ENCODE measurements around the gene TMEM248. TPM values are rescaled to one million over a fixed set of nuclear protein-coding genes. Genes with fewer than 3 reads are reported as not detected.
A peak's percentile ranks its signal among the peaks of the same experiment; 100 is the strongest.
"Not testable (repeated sequence)": the region's sequence is repeated elsewhere in the genome, so short reads cannot be mapped to it uniquely, and the experiment has no call there.

Gene TMEM248
- total RNA-seq, 1 donor from 2014 or later: 88.4 TPM

DNA sequence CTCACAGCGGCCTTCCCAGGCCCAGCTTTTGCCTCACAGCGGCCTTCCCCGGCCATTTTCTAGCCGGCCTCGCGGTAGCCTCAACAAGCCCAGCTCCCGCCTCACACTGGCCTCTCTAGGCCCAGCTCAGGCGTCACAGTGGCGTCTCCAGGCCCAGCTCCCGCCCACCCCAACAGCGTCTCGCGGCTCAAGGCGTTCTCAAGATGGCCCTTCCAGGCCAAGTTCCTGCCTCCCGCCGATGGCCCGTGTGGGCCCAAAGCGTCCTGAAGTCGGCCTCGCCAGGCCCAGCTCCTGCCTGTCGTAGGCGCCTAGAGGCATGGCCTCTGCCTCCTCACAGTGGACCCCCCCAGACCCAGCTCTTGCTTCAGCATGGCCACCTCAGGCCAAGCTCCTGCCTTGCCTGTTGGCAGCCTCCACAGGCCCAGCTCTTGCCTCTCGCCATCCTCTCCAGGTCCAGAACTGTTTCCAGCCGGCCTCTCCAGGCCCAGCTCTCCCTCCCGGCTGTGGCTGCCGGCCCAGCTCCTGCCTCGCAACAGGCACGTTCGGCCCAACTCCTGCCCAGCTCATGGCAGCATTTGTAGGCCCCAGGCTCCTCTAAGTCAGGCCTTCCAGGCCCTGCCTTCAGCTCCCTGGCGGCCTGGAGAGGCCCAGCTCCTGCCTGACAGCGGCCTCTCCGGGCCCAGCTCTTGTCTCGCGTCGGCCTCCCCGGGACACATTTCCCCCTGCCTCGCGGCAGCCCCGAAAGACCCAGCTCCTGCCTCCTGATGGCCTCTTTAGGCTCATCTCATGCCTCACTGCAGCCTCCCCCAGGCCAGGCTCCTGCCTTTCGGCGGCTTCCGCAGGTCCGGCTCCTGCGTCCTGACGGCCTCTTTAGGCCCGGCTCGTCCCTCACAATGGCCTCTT, 18.8 kb upstream of the TMEM248 start:
- Mint-ChIP-seq H3K36me3 (ENCODE audit: low read depth) (no peaks in the 10 kb centered on the region), H3K4me3 (no peak overlapping the region), H3K4me1 (no peaks in the 10 kb centered on the region), H3K27me3 (no peaks in the 10 kb centered on the region), H3K27ac (no peak overlapping the region), H3K9me3 (no peaks in the 10 kb centered on the region)
- no peak for DNase-seq
- intact Hi-C loops (cut with micrococcal nuclease): no loop called here

GRCh38 chr7:66902844-66903180, 18.2 kb upstream of the TMEM248 start:
- intact Hi-C loops (cut with micrococcal nuclease): no loop called here
- DNase-seq: no peak
- Mint-ChIP-seq H3K9me3 (no peaks in the 10 kb centered on the region), H3K27ac (no peak overlapping the region), H3K4me3 (no peak overlapping the region), H3K27me3 (no peaks in the 10 kb centered on the region), H3K4me1 (no peaks in the 10 kb centered on the region), H3K36me3 (ENCODE audit: low read depth) (no peaks in the 10 kb centered on the region)

DNA sequence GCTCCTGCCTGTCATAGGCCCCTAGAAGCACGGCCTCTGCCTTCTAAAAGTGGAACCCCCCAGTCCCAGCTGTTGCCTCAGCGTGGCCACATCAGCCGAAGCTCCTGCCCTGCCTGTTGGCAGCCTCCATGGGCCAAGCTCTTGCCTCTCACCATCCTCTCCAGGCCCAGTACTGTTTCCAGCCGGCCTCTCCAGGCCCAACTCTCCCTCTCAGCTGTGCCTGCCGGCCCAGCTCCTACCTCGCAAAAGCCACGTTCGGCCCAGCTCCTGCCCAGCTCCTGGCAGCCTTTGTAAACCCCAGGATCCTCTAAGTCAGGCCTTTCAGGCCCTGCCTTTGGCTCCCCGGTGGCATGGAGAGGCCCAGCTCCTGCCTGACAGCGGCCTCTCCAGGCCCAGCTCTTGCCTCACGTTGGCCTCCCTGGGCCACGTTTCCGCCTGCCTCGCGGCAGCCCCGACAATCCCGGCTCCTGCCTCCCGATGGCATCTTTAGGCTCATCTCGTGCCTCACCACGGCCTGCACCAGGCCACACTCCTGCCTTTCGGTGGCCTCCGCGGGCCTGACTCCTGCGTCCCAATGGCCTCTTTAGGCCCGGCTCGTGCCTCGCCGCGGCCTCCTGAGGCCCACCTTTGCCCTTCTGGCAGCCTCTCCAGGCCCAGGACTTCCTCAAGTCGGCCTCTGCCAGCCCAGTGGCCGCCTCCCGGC, 17.5 kb upstream of the TMEM248 start:
- H3K36me3 Mint-ChIP-seq (ENCODE audit: low read depth): no peaks in the 10 kb centered on the region
- no peaks in the 10 kb centered on the region for H3K27me3 Mint-ChIP-seq
- H3K9me3 Mint-ChIP-seq: no peaks in the 10 kb centered on the region
- DNase-seq: no peak
- intact Hi-C loops (cut with micrococcal nuclease): no loop called here
- no peak overlapping the region for H3K27ac Mint-ChIP-seq
- H3K4me1 Mint-ChIP-seq: no peaks in the 10 kb centered on the region
- no peak overlapping the region for H3K4me3 Mint-ChIP-seq

DNA sequence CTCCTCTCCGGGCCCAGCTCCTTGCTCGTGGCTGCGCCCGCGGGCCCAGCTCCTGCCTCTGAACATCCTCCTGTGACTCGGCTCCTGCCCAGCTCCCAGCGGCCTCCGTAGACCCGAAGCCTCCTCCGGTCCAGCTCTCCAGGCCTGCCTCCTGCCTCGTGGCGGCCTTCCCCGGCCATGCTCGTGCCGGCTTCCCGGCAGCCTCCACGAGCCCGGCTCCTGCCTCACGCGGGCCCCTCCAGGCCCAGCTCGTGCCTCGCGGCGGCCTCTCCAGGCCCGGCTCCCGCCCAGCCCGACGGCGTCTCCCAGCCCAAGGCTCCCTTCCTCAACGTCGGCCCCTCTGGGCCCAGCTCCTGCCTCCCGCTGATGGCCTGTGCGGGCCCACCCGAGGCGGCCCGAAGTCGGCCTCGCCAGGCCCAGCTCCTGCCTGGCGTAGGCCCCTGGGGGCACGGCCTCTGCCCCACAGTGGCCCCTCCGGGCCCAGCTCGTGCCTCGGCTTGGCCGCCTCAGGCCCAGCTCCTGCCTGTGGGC, 16.9 kb upstream of the TMEM248 start:
- Mint-ChIP-seq H3K9me3 (no peaks in the 10 kb centered on the region), H3K36me3 (ENCODE audit: low read depth) (no peaks in the 10 kb centered on the region), H3K4me3 (no peak overlapping the region), H3K27ac (no peak overlapping the region), H3K4me1 (no peaks in the 10 kb centered on the region), H3K27me3 (no peaks in the 10 kb centered on the region)
- no peak for DNase-seq
- intact Hi-C loops (cut with micrococcal nuclease): no loop called here

DNA sequence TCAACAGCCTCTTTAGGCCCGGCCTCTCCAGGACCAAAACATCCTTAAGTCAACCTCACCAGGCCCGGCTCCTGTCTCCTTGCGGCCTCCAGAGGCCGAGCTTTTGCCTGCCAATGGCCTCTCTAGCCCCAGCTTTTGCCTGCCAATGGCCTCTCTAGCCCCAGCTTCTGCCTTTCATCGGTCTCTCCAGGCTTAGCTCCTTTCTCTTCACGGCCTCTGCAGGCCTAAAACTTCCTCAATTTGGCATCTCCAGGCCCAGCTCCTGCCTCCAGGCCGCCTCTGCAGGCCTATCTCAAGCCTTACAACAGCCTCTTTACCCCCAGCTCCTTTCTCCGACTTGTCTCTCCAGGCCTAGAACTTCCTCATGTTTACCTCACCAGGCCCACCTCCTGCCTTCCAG, 15.7 kb upstream of the TMEM248 start:
- Mint-ChIP-seq H3K27ac (peak overlapping the region; percentile 64), H3K27me3 (no peaks in the 10 kb centered on the region), H3K9me3 (no peaks in the 10 kb centered on the region), H3K36me3 (ENCODE audit: low read depth) (no peaks in the 10 kb centered on the region), H3K4me3 (no peak overlapping the region), H3K4me1 (no peaks in the 10 kb centered on the region)
- DNase-seq: no peak
- intact Hi-C loops (cut with micrococcal nuclease): no loop called here

DNA sequence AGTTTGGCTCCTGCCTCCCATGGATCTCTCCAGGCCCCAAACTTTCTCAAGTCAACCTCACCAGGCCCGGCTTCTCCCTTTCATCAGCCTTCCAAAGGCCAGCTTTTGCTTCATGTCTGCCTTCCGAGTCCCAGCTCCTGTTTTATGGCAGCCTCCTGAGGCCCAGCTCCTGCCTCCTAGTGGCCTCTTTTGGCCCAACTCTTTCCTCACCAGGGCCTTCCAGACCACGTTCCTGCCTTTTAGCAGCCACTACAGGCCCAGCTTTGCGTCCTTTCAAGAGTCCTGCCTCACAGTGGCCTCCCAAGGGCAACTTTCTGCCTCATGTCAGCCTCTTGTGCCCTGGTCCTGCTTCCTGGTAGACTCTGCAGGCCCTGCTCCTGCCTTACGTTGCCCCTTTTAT, 15.3 kb upstream of the TMEM248 start:
- H3K4me3 Mint-ChIP-seq: no peak overlapping the region
- H3K9me3 Mint-ChIP-seq: no peaks in the 10 kb centered on the region
- peak overlapping the region; percentile 64 for H3K27ac Mint-ChIP-seq
- no peaks in the 10 kb centered on the region for H3K36me3 Mint-ChIP-seq (ENCODE audit: low read depth)
- H3K4me1 Mint-ChIP-seq: no peaks in the 10 kb centered on the region
- intact Hi-C loops (cut with micrococcal nuclease): no loop called here
- no peaks in the 10 kb centered on the region for H3K27me3 Mint-ChIP-seq
- no peak for DNase-seq

DNA sequence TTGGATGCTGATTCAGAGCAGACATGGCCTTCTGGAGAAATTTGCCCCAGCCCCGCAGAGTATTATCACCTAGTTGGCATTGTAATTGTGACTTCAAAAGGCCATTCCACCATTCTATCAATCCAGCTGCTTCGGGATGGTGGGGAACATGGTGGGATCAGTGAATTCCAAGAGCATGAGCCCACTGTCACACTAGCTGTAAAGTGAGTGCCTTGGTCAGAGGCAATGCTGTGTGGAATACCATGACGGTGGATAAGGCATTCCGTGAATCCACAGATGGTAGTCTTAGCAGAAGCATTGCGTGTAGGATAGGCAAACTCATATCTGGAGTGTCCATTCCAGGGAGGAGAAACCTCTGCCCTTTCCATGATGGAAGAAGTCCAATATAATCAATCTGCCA, 13.3 kb upstream of the TMEM248 start:
- Mint-ChIP-seq H3K4me1 (no peaks in the 10 kb centered on the region), H3K4me3 (no peak overlapping the region), H3K27ac (no peak overlapping the region), H3K9me3 (no peaks in the 10 kb centered on the region), H3K27me3 (no peaks in the 10 kb centered on the region), H3K36me3 (ENCODE audit: low read depth) (no peaks in the 10 kb centered on the region)
- DNase-seq: no peak
- intact Hi-C loops (cut with micrococcal nuclease): no loop called here

GRCh38 chr7:66908598-66908997, 12.4 kb upstream of the TMEM248 start:
- H3K9me3 Mint-ChIP-seq; H3K4me3 Mint-ChIP-seq; H3K27me3 Mint-ChIP-seq; H3K4me1 Mint-ChIP-seq; H3K36me3 Mint-ChIP-seq (ENCODE audit: low read depth); intact Hi-C loops (cut with micrococcal nuclease); H3K27ac Mint-ChIP-seq; DNase-seq: not testable (repeated sequence)

- intact Hi-C loops (cut with micrococcal nuclease): no loop called here
- DNase-seq: no peak
- Mint-ChIP-seq H3K27ac (no peak overlapping the region), H3K4me1 (no peaks in the 10 kb centered on the region), H3K9me3 (no peaks in the 10 kb centered on the region), H3K27me3 (no peaks in the 10 kb centered on the region), H3K36me3 (ENCODE audit: low read depth) (no peaks in the 10 kb centered on the region), H3K4me3 (no peak overlapping the region)
These were observed 10.2 kb upstream of the TMEM248 start for GRCh38 chr7:66910789-66911188.

DNA sequence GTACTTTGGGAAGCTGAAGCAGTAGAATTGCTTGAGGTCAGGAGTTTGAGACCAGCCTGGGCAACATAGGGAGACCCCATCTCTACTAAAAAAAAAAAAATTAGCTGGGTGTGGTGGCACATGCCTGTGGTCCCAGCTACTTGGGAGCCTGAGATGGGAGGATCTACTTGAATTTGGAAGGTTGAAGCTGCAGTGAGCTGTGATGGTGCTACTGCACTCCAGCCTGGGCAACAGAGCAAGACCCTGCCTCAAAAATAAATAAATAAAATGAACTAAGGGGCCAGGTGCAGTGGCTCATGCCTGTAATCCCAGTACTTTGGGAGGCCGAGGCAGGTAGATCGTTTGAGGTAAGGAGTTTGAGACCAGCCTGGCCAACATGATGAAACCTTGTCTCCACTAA, 9.8 kb upstream of the TMEM248 start:
- H3K9me3 Mint-ChIP-seq; H3K27ac Mint-ChIP-seq; H3K4me1 Mint-ChIP-seq; H3K36me3 Mint-ChIP-seq (ENCODE audit: low read depth); intact Hi-C loops (cut with micrococcal nuclease); H3K27me3 Mint-ChIP-seq; H3K4me3 Mint-ChIP-seq; DNase-seq: not testable (repeated sequence)

DNA sequence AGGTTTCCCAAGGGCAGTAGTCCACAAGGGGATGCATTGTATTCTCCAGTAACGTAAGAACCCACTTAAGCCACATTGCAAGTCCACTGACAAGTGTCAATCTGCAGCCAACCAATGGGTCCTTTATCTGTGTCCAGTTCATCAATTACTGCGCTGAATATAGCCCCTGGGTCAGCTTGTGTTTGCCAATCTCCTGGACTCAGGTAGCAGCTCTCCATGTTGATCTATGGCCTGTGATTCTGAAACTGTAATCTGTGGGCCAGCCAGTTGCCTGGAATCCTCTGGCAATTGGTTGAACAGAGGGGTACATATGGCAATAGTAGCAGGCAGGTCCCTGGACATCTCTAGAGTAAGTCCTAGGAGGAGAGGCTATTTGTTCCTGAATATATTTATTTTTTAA, 8.8 kb upstream of the TMEM248 start:
- Mint-ChIP-seq H3K36me3 (ENCODE audit: low read depth) (no peaks in the 10 kb centered on the region), H3K4me3 (no peak overlapping the region), H3K27me3 (no peaks in the 10 kb centered on the region), H3K4me1 (no peaks in the 10 kb centered on the region), H3K9me3 (no peaks in the 10 kb centered on the region), H3K27ac (no peak overlapping the region)
- intact Hi-C loops (cut with micrococcal nuclease): no loop called here
- DNase-seq: no peak

- H3K27ac Mint-ChIP-seq: no peak overlapping the region
- no peaks in the 10 kb centered on the region for H3K36me3 Mint-ChIP-seq (ENCODE audit: low read depth)
- H3K4me3 Mint-ChIP-seq: no peak overlapping the region
- H3K4me1 Mint-ChIP-seq: no peaks in the 10 kb centered on the region
- DNase-seq: no peak
- intact Hi-C loops (cut with micrococcal nuclease): no loop called here
- no peaks in the 10 kb centered on the region for H3K27me3 Mint-ChIP-seq
- no peaks in the 10 kb centered on the region for H3K9me3 Mint-ChIP-seq
These were observed 7.6 kb upstream of the TMEM248 start for GRCh38 chr7:66913118-66914037.

- DNase-seq; intact Hi-C loops (cut with micrococcal nuclease): not testable (repeated sequence)
These were observed 3.1 kb upstream of the TMEM248 start for GRCh38 chr7:66917904-66918303.

DNA sequence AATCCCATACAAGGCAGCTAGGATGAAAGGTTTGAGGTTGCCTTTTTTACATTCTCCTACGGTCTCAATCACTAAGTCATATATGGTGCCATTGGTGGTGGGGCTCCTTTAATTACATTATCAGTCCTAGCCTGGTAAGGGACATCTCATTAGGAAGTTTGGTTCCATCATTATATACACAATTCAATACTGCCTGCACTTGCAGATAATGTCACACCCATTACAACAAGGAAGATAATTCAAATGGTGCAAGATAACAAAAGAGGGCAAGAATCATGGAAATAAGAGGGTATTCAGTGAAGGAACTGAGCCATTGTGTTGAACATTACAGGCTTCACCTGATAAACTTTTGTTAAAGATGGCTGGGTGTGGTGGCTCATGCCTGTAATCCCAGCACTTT, 1.7 kb upstream of the TMEM248 start:
- Mint-ChIP-seq H3K27me3 (no peaks in the 10 kb centered on the region), H3K4me3 (peak overlapping the region; percentile 49), H3K27ac (peak overlapping the region; percentile 29), H3K4me1 (peaks cover 17% of the 10 kb centered on the region), H3K9me3 (no peaks in the 10 kb centered on the region), H3K36me3 (ENCODE audit: low read depth) (peaks cover 15% of the 10 kb centered on the region)
- no peak for DNase-seq
- intact Hi-C loops (cut with micrococcal nuclease): no loop called here

More at GRCh38 chr7:66917904-66918303, 3.1 kb upstream of the TMEM248 start:
- H3K27ac Mint-ChIP-seq, H3K27me3 Mint-ChIP-seq, H3K9me3 Mint-ChIP-seq, H3K4me3 Mint-ChIP-seq: not testable (repeated sequence)
- Mint-ChIP-seq H3K36me3 (ENCODE audit: low read depth) (peaks cover 15% of the 10 kb centered on the region), H3K4me1 (peaks cover 15% of the 10 kb centered on the region)
